Adrenal gland (tissue), 5 donors: ENCODE measurements around the gene EIF5B.

Experiments
- CTCF ChIP-seq, 6 experiments: fragments of 450-650 bp in 4 of 6; fragments of 200-600 bp in 2 of 6; sonication (generic) in 1 of 6; IDR thresholded peaks; 1 replicate in 5 of 6; 2 replicates in 1 of 6; pipeline versions ENCODE4 v1.5.1 to v1.8.0; 2016 to 2021; ENCODE audit warnings: antibody characterized with exemption in 6 of 6, mild to moderate bottlenecking in 2 of 6, moderate library complexity in 1 of 6
- POLR2A ChIP-seq, 2 donors: fragments of 450-650 bp; IDR thresholded peaks; one replicate each; pipeline ENCODE4 v1.6.1; 2017; ENCODE audit warnings: antibody characterized with exemption in 2 of 2, mild to moderate bottlenecking in 2 of 2, moderate library complexity in 1 of 2
- donor health status: DM: no; HTN: no; CAD: no.

GRCh38 chr2:99414566-99414965 is 77.4 kb downstream of the EIF5B start:
- TF ChIP-seq CTCF (IDR thresholded peaks at IDR 0.05) = no peak
- no peak for TF ChIP-seq POLR2A (IDR thresholded peaks at IDR 0.05)
